Measurements from ENCODE around the gene PDS5B. TPM values are rescaled to one million over a fixed set of nuclear protein-coding genes. Genes with fewer than 3 reads are reported as not detected.

Gene PDS5B
- total and polyA plus RNA-seq, 2 of the 8 experiments (the other 6 are each of a cell fraction or from before 2014, with no cell fraction given), result 5.5 to 54.6 TPM

- no peak overlapping the region for H3K4me2 ChIP-seq (ENCODE audit: insufficient read depth in 1 of 2, low read depth in 2 of 2, low read length in 2 of 2)
- H3K4me1 ChIP-seq (replicated peaks in 1 of 4; ENCODE audit: control insufficient read depth in 3 of 4, insufficient read depth in 4 of 4, low read length in 3 of 4), result no peaks in the 10 kb centered on the region
- no peak for DNase-seq (ENCODE audit: low read depth in 1 of 2, low spot score in 2 of 2)
- no peak for FAIRE-seq
- no peak overlapping the region for H2BK12ac ChIP-seq (ENCODE audit: low read depth, low read length)
- 88% methylated on average over 5 of the region's 5 CpGs; no CpG with 5 or more reads in 1 of the 2 experiments for WGBS, 2 experiments (ENCODE audit: extremely low coverage in 1 of 2, insufficient coverage in 1 of 2, insufficient read length in 1 of 2, insufficient replicate concordance in 2 of 2, low coverage in 1 of 2, low lambda C conversion rate in 2 of 2, missing lambda C conversion rate in 1 of 2)
- no peaks in the 10 kb centered on the region for H3K36me3 ChIP-seq (ENCODE audit: control insufficient read depth in 2 of 4, insufficient read depth in 4 of 4, low read length in 3 of 4)
- no peak overlapping the region for H4K5ac ChIP-seq (ENCODE audit: insufficient read length, low read depth, low read length)
- no peak overlapping the region for H3K4ac ChIP-seq (replicated peaks; ENCODE audit: insufficient read length, low read depth, low read length)
- H4K8ac ChIP-seq (ENCODE audit: extremely low read depth, insufficient read depth, low read length), result no peak overlapping the region
- H3K9ac ChIP-seq (replicated peaks in 1 of 4; ENCODE audit: extremely low read depth in 1 of 4, low read depth in 3 of 4, low read length in 3 of 4), result no peak overlapping the region
- no peaks in the 10 kb centered on the region for H4K20me1 ChIP-seq (replicated peaks in 1 of 2; ENCODE audit: control insufficient read depth in 1 of 2, insufficient read depth in 2 of 2, low read length in 2 of 2)
- no peak overlapping the region for H2BK20ac ChIP-seq (ENCODE audit: low read length)
- CTCF ChIA-PET (ENCODE audit: partially characterized antibody), result no interaction called here
- H3K23ac ChIP-seq (ENCODE audit: insufficient read length), result no peak overlapping the region
- no peak overlapping the region for H4K91ac ChIP-seq (replicated peaks; ENCODE audit: insufficient read length, low read length)
- no peaks in the 10 kb centered on the region for H3K79me1 ChIP-seq (ENCODE audit: low read depth, low read length)
- no peaks in the 10 kb centered on the region for H3K23me2 ChIP-seq (ENCODE audit: low read depth, low read length)
- POLR2A ChIA-PET (ENCODE audit: partially characterized antibody), result no interaction called here
- H3K14ac ChIP-seq (ENCODE audit: insufficient read length), result no peak overlapping the region
- no peak overlapping the region for H2AK5ac ChIP-seq (ENCODE audit: low read depth, low read length)
- no peak overlapping the region for H3K4me3 ChIP-seq (ENCODE audit: extremely low read depth in 1 of 4, insufficient read depth in 2 of 4, low read depth in 3 of 4, low read length in 4 of 4)
- H2BK15ac ChIP-seq (ENCODE audit: low read length), result no peak overlapping the region
- no peaks in the 10 kb centered on the region for H3K9me3 ChIP-seq (ENCODE audit: insufficient read depth in 2 of 2, low read depth in 1 of 2, low read length in 1 of 2)
- H3K27me3 ChIP-seq (replicated peaks in 1 of 4; ENCODE audit: control insufficient read depth in 3 of 4, extremely low read depth in 1 of 4, insufficient read depth in 3 of 4, low read length in 3 of 4), result no peaks in the 10 kb centered on the region
- H3K56ac ChIP-seq (replicated peaks; ENCODE audit: insufficient read length, low read depth, low read length), result no peak overlapping the region
- H2BK120ac ChIP-seq (replicated peaks; ENCODE audit: low read depth, low read length), result no peak overlapping the region
- H3K18ac ChIP-seq (ENCODE audit: extremely low read depth, low read length), result no peak overlapping the region
- no peak overlapping the region for H2BK5ac ChIP-seq (ENCODE audit: low read depth, low read length)
- no peak overlapping the region for H2AFZ ChIP-seq (ENCODE audit: low read length)
- 0 out of 4 replicates have a peak, but pooled peaks cover 0 to 7% of the 10 kb centered on the region in 2 experiments for H3K79me2 ChIP-seq (ENCODE audit: control insufficient read depth in 1 of 2, insufficient read depth in 2 of 2, low read length in 2 of 2)
- H3K27ac ChIP-seq (ENCODE audit: low read depth, low read length), result no peak overlapping the region
- TF ChIP-seq NRF1 (IDR thresholded peaks at IDR 0.05; ENCODE audit: low read depth, low read length) (no peak), KDM1A (IDR thresholded peaks at IDR 0.05; ENCODE audit: borderline replicate concordance, low read length) (no peak), SP1 (IDR thresholded peaks at IDR 0.05; ENCODE audit: low read depth, low read length) (no peak), CBX8 (IDR thresholded peaks at IDR 0.05; ENCODE audit: borderline replicate concordance, low read depth, low read length) (no peak), RAD21 (IDR thresholded peaks at IDR 0.05 in 1 of 2, conservative IDR thresholded peaks at IDR 0.05 in 1 of 2; ENCODE audit: low read depth in 2 of 2, low read length in 2 of 2) (no peak), HDAC6 (IDR thresholded peaks at IDR 0.05; ENCODE audit: low read depth, low read length) (no peak), KDM4A (IDR thresholded peaks at IDR 0.05; ENCODE audit: low read depth, low read length, severe bottlenecking) (no peak)
Observed at GRCh38 chr13:32733690-32734089, 147.4 kb downstream of the PDS5B start.

Measured in H1 (cell line).